KG1 (cell line): ENCODE measurements around the gene EEF2.

Experiments used
- DNase-seq: peaks from one replicate; lab custom pipeline; 2025; lab: John Stamatoyannopoulos, UW

EEF2 gene

DNA sequence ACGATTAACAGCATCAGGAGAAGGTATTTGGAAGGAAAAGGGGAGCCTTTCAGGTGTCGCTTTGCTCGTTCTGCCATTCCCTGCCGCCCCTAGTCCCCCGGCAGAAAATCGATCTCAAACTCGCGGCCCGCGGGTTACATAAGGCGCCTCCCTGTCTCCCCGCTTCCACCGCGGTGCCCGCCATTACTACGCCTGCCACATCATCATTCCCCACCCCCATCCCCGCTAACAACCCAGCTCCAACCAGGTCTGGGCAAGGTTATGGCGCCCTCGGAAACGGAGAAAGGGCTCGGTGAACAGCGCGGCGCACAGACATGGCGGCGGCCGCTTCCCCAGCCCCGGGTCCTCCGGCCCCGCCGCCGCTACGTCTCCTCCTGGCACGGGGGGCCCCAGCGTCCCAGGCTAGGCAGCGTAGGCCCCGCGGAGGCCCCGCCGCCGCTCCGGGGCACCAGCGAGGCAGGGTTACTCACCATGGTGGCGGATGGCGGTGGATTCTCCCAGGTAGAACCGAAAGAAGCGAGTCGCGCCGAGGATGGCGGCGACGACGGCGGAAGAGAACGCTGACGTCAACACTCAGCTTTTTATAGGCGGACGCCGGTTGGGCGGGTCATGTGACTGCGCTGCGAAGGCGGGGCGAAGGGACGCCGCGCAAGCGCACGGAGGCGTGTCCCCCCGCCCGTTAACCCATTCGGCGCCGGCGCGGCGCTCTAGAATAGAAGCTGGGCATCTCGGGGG lies at the start of gene EEF2:
Gene EEF2, minus strand, starts transcription at position 556 of the 735 bp plus-strand sequence. Its CDS starts 83 bp downstream, at position 473.
- peak; percentile 89 for DNase-seq

DNA sequence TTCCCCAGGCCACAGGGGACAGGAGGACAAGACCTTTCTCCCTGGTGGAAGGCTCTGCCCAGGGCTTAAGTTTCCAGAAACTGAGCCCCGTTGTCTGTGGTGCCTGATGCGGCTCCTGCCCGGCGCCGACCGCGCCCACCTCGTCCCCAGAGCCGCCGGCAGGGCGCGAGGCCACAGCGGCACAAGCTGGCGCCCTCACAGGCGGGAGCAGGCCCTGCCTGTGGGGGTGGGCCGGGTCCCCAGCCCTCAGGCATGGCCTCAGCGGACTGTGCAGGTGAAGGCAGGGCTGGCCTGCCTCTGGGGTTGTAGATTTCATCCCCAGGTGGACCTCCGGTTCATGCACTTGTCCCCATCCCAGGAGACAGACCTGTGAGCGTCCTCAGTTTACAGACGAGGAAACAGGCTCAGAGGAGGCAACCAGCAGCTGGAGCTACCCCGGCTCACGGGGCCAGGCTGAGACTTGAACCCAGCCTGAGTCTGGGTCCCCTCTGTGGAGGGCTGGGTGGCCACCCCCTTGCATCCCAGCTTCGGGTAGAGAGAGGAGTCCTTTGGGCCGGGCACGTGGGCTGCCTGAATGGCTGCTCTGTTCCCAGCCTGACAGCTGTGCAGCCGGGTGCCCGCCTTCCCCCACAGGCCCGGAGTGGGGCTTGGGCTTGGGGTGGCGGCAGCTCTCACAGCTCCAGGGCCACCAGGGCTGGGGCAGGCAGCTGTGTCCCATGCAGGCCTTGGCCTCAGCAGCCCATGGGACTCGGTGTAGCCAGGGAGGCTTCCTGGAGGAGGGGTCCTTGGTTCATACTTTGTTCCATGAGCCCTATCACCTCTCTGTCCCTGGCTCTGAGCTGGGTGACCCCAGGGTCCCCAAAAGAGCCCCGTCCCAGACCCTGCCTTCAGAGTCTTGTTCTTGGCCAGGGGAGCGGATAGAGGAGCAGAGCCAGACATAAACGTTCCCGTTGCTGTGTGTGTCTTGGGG lies 49.1 kb upstream of the EEF2 start:
- no peak for DNase-seq

DNA sequence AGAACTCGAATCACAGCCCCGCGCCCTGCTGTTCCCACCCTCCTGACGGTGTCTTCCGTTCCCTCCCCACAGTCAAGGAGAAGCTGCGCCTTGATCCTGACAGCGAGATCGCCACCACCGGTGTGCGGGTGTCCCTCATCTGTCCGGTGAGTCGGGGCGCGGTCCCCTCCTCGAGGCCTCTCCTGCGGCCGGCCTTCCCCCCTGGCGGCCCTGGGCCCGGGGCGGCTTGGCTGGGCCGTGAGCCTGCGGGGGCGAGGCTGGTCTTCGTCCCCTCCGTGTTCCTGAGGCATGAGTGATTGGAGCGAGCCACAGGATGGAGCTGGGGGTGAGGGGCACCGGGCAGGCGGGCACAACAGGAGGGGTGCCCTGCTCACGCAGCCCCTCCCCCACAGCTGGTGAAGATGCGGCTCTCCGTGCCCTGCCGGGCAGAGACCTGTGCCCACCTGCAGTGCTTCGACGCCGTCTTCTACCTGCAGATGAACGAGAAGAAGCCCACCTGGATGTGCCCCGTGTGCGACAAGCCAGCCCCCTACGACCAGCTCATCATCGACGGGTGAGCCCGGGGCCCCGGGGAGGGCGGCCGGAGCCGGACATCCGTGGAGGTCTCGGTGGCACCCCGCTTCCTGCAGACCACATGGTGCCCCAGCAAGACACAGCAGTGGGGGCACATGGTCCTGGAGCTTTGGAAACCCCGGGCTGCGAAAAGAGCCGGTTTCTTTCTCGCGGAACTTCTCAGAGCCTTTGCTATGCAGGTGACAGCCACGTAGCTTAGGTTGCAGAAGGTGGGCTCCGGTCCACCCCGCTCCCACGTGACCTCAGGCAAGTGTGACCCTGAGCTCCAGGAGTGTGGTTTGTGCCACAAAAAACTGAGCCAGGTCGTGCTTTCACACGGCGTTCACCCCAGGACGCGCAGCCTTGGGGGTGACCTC lies 48.0 kb upstream of the EEF2 start:
- DNase-seq: no peak

DNA sequence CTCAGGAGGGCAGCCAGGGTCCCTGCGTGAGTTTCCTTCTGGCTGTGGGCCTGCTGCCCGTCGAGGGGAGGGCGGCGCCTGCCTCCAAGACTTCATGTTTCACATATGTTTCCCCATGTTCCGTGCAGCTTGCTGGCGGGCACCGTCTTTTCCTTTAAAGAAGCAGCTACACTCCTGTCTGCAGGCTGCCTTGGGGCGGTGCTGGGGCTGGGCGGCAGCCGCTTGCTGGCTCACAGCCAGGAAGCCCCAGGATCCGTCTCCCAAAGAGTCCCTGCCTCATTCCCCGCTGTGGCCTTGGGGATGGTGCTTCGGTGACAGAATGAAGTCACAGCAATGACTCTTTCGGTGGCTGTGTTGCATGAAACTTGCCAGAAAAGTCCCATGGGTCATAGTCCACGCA lies 47.2 kb upstream of the EEF2 start:
- DNase-seq: no peak

DNA sequence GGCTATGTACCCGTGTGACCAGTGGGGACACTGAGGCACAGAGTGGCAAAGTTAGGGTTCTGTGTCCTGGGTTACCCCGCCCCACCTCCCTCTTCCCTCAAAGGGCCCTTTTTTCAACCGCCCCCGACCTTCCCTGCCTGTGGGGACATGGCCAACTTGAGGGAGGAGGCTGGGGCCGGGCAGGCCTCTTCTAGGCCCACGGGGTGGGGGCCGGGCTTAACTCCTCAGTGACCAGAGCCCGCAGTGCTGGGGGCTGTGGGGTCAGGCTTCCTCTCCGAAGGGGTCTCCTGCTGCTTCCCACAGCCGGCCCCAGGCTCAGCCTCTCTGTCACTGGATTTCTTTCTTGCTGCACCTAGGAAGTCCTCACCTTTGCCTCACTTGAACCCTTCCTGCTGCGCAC lies 46.2 kb upstream of the EEF2 start:
- no peak for DNase-seq

DNA sequence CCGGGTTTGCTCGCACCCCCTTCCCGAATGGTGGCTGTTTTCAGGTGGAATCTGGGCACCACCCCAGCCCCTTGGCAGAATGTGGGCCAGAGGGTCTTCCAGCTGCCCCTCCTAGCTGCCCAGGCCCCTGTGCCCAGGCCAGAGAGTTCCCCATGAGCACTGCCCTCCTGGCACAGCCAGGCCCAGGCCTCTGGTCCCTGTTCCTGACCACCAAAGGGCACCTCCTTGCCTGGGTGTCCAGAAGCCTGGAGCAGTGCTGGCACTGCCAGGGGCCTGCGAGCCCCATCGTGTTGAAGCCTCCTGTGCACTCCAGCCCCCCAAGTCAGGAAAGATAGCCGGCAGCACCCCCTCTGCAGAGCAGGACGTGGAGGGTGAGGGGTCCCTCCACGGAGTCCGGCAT lies 45.7 kb upstream of the EEF2 start:
- no peak for DNase-seq

DNA sequence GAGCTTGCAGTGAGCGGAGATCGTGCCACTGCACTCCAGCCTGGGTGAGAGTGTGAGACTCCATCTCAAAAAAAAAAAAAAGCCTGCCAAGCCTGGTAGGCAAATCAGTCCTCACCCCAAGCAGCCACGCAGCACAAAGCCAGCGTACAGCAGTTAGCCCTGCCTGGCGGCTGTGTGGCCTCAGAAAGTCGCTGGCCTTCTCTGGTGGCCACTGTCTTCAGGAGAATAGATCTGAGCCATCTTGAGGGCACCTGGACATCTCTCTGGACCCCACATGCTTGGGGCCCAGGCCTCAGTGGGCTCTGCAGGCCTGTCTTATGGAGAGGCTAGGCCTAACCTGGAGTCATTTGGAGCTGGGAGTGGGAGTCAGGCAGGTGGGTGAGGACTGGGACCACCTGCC lies 45.3 kb upstream of the EEF2 start:
- DNase-seq: no peak

DNA sequence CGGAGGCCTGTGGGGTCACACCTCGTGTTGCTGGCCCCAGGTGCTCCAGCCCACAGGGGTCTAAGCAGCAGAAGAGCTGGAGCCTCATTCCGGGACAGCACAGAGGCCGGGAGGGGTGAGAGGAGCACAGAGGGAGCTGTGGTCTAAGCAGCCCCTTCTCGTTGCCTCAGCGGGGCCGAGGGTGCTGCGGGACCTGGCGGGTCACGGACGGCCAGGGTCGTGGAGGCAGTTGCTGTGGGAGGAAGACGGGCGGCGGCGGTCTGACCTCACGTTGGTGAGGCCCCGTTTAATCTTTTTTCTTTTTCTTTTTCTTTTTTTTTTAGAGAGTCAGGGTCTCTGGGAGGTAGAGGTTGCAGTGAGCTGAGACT lies 44.0 kb upstream of the EEF2 start:
- DNase-seq: no peak

DNA sequence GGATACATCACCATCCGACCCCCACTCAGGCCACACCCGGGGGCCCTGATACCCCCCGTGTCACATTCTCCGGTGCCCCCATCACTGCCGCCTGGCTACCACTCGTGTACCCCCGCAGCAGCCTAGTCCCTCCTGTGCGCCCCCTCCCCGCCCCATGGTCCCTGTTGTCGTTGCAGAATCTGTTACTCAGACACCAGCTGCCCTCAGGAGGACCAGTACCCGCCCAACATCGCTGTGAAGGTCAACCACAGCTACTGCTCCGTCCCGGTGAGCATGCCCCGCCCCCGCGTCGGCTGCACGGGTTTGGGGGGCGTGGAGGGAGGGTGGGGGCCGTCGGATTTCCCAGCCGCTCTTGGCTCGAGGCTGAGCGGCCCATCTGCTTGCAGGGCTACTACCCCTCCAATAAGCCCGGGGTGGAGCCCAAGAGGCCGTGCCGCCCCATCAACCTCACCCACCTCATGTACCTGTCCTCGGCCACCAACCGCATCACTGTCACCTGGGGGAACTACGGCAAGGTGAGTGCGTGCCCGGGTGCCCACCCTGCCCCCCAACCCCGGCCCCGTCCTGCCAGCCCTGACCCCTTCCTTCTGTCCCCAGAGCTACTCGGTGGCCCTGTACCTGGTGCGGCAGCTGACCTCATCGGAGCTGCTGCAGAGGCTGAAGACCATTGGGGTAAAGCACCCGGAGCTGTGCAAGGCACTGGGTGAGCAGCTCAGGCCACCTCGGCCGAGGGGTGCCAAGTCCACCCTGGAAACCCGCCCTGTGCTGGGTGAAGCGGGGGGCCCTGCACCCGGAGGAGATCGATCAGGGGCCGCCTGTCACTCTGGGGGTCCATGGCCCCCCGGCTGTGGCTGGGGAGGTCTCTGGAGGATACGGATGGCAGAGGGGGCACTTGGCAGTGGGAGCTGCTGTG lies 43.3 kb upstream of the EEF2 start:
- DNase-seq: no peak

DNA sequence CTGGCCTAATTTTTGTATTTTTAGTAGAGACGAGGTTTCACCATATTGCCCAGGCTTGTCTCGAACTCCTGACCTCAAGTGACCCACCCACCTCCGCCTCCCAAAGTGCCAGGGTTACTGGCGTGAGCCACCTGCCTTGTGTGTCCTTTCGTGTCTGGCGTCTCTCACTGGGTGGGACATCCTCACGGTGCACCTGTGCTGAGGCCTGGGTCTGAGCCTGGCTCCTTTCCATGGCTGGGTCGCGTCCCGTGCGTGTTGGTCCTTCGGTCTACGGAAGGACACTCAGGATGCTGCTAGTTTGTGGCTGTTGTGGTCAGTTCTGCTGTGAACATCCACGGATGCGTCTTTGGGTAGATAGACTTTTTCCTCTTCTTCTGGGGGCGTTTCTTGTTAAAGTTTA lies 41.9 kb upstream of the EEF2 start:
- no peak for DNase-seq

DNA sequence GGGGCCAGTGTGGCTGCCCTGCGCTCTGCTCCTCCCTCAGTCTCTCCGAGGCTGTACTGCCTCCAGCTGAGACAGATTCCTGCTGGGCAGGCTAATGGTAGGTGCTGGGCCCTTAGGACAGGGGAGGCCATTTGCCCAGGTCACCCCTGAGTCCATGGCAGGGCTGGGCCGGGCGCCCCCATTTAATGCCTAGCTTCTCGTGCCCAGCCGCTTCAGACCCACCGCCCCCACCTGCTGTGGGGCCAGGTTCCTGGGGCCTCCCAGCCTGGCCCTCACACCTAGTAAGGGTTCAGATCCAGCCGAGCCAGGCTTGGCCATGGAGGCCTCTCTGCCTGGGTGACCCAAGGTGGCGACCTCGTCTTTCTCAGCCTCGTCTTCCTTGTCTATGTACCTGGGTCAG lies 40.1 kb upstream of the EEF2 start:
- no peak for DNase-seq

DNA sequence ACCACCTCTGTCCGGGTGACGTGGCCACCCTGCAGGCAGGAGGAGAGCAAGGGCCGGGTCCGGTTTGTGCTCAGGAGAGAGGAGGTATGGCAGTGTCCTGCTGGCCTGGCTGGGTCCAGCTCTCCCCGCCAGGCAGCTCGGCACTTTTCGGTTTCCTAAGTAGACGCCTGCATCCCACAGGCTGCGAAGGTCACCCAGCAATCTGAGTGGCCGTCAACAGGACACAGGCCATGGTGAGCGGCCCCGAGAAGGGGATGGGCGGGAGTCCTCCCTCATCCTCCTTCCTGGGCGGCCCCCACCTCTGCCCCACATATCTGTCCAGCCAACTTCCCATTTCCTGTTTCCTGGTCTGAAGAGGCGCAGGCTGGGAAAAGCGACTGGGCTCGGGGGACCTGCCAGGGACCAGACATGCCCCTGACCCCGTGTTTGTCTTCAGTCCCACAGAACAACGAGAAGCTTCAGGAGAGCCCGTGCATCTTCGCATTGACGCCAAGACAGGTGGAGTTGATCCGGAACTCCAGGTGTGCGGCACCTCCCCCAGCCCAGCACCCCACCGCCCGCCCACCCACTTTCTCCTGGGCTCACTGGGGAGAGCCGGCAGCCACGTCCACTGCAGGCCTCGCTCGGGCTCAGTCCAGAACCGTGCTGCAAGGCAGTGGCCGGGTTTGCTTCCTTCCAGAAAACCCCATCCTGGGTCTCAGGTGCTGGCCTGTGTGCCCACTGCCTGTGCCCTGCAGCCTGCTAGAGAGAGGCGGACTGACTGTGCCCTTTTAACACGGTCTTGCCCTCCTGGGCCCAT lies 38.5 kb upstream of the EEF2 start:
- DNase-seq: no peak

DNA sequence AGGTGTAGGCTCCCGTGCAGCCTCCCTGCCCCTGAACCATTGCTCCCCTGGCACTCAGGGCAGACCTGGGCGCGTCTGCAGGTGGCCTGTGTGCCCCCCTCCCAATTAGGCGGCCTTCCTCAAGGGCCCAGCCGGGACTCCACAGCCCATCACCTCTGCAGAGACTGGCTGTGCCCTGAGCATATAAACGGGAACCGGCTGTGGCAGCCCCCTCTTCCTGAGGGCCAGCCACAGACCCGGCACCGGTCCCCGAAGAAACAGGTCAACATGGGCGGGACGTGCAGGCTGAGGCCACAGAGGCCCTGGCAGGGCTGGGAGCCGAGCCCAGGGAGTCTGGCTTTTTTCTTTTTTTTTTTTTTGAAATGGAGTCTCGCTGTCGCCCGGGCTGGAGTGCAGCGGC lies 34.3 kb upstream of the EEF2 start:
- no peak for DNase-seq

DNA sequence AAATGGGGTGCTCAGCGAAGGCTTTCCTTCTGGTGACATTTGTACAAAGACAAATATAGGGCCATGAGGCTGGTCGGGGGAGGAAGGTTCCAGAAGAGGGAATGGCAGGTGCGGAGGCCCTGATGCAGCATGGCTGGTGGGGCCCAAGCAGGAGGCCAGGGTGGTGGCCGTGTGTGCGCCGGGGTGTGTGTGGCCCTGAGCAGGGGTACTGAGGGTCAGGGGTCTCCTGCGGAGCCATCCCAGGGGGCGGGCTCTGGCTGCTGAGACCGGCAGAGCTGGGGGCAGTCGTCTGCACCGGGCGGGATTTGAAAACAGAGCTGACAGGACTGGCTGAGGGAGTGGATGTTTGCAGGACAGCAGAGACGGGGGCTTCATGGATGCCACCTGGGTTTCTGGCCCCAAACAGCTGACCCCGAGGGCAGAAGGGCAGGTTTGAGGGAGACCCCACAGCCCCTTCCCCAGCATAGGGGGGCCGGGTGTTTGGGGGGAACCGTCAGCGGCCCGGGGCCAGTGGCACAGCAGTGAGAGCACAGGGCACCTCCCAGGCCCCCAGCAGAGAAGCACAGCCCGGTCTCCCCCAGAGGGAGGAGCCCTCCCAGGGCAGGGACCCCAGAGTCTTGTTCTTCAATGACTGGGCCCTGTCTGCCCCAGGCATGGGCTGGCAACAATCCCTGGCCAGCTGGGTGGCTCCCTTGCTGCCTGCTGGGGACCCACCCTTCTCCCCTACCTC lies 33.7 kb upstream of the EEF2 start:
- DNase-seq: no peak

DNA sequence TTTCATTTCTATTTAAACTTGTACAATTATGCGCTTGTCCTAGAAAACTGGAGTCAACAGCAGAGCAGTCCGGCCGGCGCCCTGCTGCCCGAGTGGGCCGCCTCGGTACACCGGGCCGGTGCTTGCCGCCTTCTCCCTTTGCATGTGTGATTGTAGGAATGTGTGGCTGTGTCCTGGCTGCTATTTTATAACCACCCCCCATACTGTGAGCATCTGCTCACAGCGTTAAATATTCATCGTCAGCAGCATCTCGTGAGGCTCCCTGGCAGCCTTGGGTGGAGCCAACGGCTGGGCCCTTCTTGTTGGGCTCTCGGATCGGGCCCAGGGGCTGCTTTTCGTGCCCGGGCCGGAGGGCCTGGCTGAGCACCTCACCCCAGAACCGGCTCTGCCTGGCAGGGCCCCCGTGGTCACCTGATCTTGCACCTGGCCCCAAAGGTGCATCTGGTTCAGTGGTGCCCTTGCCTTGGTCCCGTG lies 32.9 kb upstream of the EEF2 start:
- no peak for DNase-seq

DNA sequence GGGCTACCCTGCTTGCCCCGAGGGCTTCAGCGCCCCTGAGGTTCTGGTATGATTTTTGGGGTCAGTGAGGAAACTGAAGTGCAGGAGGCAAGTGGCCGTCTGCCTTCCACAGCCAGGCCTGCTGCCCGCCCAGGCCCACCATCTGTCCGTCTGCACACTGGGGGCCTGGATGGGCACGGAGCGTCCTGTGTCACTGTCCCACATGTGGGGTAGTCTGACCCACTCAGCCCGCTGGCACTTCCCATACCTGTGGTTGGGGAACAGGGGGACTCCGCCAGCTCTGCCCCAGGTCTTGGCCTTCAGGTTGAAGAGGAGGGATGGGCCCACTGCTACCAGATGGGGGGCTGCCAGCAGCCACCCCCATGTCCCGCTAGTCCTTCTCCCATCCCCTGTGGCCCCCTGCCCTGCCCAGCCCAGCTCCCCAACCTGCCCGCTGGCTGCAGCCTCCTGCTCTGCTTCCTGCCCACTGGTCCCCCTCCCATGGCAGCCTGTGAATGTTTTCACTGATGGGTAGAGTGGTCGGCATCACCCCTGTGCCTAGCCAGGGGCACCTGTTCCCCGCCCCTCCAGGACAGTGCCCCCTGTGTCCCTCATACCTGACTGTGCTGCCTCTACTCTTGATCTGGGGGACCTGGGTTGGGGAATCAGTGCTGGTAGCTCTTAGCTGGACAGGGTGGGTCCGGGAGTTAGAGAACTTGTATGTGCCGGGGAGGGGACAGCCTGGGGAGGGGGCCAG lies 31.8 kb upstream of the EEF2 start:
- DNase-seq: no peak

DNA sequence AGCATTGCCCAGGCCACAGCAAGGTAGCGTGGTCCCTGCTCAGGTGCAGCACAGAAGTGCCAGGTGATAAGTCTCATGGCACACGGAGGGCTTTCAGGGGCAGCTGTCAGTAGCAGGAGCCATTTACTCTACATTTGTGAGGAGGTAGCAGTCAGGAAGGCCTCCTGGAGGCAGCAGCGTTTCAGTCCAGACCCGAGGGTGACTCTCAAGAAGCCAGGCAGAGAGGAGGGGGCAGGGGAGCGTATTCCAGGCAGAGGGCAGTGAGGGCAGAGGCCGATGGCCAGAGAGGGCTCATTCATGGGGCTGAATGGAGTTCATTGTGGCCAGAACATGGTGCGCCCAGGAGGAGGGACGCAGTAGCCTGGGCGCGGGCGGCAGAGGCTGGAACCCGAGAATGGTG lies 31.2 kb upstream of the EEF2 start:
- no peak for DNase-seq

DNA sequence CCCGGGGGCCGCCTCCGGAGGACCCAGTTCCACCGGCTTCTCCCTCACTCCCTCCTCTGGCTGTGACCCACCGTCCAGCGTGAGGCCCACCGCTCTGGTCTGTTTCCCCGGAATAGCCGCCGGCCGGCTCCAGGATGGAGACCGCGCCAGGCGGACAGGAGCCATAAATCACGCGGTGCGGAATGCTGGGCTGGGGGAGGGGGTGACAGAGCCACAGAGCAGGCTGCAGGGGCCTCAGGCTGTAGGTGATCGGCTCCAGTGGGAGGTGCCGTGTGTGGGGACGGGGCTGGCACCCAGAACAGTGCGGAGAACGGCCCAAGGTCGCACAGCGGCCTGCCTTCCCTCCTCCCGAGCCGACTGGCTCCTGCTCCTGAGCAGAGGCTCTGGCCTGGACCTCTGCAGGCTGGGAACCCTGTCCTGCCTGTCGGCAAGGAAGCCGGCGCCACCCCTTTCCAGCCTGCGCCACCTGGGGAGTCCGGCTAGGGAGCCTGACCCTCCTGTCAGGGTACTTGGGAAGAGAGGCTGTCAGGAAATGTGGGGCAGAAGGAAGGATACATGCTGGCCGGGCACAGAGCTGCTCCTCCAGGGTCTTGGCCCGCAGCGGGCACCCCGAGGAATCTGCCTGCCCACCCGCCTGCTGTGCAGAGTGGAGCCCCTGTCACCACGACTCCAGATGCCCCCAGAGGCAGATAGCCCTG lies 30.6 kb upstream of the EEF2 start:
- no peak for DNase-seq
